ENCODE results near the gene SH3BP5L. TPM values are rescaled to one million over a fixed set of nuclear protein-coding genes. Genes with fewer than 3 reads are reported as not detected.
A peak's percentile ranks its signal among the peaks of the same experiment; 100 is the strongest.

SH3BP5L gene
- total RNA-seq, 1 donor, result 21.0 TPM

DNA sequence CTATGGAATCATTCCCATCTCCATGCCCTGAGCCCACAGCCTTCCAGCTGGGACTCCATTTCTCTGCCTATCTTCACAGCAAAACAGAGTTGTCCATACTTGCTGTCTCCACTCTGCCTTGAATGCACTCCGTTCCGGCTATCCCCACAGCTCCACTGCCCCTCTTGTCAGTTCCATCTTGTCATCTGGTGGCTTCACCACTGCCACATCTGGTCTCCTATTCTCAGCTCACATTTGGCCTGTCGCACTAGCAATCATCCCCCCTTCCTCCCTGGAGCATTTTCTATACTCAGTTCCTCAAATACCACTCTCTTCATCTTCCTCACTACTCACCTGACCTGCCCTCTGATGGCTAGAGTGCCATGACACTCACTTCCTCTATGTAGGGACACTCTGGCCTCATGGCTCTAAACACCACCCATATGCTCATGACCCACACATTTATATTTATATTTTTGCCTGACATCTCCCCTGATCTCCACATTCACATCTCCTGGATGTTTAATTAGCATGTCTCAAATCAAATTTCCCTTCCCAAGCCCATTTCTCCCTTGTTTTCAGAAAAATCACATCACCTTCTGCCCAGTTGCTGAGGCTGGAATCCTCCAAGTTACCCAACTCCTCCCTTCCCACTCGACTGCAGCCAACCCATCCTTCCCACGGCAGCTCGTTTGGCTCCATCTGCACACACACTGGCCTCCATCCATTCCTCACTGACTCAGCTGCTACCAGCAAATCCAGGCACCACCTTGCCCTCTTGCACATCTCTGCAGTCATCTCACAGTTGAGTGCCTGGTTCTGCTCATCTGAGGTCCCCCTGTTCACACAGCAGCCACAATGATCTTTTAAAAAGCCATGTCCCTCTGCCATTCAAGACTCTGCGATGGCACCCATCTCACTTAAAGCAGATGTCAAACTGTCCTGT lies 27.0 kb upstream of the SH3BP5L start:
- no peak for DNase-seq (ENCODE audit: low read depth in 2 of 3, low spot score in 2 of 3)

- DNase-seq (ENCODE audit: low read depth in 2 of 3, low spot score in 2 of 3), result no peak
Measured at GRCh38 chr1:248851390-248851789, 25.7 kb upstream of the SH3BP5L start.

GRCh38 chr1:248850536-248851251 lies 25.0 kb upstream of the SH3BP5L start:
- DNase-seq (ENCODE audit: low read depth in 2 of 3, low spot score in 2 of 3), result no peak

DNA sequence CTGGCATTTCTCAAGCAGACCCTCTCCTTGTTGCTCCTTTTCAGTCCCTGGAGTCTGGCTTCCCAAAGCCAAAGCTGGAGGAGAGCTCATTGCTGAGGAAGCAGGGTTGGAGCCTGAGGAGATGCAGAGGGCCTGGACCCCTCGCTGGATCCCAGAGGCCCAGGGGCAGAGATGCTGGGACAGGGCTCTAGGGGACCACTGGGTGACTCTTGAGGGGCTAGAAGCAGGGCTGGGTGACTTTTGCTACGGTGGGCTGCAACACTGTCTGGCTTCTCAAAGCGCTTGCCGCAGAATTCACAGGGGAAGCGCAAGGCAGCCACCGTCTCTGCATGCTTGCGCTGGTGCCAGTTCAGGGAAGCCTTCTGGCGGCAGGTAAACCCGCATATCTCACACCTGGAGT lies 24.4 kb upstream of the SH3BP5L start:
- DNase-seq (ENCODE audit: low read depth in 2 of 3, low spot score in 2 of 3), result no peak

DNA sequence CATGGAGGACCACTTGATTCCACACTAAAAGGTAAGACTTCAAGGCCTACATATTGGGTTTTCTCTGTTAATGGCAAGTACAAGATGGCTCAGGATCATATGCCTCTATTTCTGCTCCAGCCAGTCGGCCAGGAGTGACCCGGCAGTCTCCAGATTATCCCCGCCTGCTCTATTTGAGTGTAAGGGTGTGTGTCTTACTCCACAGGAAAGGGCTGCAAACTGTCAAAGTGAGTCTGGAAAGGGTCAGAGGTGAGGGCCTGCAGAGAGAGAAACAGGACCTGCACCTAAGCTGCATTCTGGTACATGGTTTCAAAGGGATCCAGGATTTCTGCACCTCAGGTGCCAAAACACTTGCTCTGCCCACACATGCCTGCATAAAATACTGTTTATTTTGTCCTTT lies 23.9 kb upstream of the SH3BP5L start:
- no peak for DNase-seq (ENCODE audit: low read depth in 2 of 3, low spot score in 2 of 3)

DNA sequence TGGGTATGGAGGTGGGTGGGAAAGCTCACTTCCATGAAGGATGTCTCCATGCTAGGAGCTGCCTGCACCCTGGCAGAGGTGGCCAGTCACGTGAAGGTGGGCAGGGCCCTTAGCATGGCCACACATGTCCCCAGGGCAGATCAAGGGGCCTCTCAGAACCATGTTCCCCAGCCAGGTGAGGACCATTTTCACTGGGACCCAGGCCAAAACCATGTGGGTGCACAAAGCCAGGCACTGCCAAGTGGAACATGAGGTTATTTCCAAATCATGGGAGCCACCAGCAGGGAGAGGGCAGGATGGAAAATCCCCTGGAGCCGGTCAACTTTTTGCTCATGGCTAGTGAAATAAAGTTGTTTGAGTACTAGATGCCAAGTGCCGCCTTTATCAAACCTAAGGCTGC lies 23.4 kb upstream of the SH3BP5L start:
- no peak for DNase-seq (ENCODE audit: low read depth in 2 of 3, low spot score in 2 of 3)

- no peak for DNase-seq (ENCODE audit: low read depth in 2 of 3, low spot score in 2 of 3)
Measured at GRCh38 chr1:248848602-248849001, 22.9 kb upstream of the SH3BP5L start.

- no peak for DNase-seq (ENCODE audit: low read depth in 2 of 3, low spot score in 2 of 3)
Measured at GRCh38 chr1:248847956-248848561, 22.3 kb upstream of the SH3BP5L start.

DNA sequence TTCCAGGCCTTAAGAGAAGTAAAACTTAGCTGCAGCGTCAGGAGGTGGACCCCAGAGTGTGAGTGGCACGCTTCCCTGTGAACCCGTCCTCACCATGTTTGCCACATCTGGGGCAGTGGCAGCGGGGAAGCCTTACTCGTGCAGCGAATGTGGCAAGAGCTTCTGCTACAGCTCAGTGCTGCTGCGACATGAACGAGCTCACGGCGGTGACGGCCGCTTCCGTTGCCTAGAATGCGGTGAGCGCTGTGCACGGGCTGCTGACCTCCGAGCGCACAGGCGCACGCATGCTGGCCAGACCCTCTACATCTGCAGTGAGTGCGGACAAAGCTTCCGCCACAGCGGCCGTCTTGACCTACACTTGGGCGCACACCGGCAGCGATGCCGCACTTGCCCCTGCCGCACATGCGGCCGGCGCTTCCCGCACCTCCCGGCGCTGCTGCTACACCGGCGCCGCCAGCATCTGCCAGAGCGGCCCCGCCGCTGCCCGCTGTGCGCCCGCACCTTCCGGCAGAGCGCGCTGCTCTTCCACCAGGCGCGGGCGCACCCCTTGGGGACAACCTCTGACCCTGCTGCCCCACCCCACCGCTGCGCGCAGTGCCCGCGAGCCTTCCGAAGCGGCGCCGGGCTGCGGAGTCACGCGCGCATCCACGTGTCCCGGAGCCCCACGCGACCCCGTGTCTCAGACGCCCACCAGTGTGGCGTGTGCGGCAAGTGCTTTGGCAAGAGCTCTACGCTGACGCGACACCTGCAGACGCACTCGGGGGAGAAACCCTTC lies 21.7 kb upstream of the SH3BP5L start:
- no peak for DNase-seq (ENCODE audit: low read depth in 2 of 3, low spot score in 2 of 3)

- DNase-seq (ENCODE audit: low read depth in 2 of 3, low spot score in 2 of 3), result no peak
Measured at GRCh38 chr1:248844526-248844925, 18.8 kb upstream of the SH3BP5L start.

DNA sequence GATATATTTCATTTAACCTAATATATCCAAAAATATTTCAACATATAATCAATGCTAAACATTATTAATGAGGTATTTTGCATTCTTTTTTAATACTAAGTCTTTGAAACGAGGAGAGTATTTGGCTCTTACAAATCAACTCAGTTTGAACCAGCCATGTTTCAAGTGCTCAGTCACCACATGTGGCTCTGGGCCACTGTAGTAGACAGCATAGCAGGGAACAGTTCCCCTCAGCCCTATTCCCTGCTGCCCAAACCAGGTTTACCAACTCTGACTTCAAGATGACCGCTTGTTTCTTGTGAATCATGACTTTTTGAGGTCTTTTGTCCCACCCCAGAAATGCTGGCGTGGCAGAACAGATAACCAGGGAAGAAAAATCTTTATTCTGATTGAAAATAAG lies 18.0 kb upstream of the SH3BP5L start:
- DNase-seq (ENCODE audit: low read depth in 2 of 3, low spot score in 2 of 3), result no peak

DNA sequence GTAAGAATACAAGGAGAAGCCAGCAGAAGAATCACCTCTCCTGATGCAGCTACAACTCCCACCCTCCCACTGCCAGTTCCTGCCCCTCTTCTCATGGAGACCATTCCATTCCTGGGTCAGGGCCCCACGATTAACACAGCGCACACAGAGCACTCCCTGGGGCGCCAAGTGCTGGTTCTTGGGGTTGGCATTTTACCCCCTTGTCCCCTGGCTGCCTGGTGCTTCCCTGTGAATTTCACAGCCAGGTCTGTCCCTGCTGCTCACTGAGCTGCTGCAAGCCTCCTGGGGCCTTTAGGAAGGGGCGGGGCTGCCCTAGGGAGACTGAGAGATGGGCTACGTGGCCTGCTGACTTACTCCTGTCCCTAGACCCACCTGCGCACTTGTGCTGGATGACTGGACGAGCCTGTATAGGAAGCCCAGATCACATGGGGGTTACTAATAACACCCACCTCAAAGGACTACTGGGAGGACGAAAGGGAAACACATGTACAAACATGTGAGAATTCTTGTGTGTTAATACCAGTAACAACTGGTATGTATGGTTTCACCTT lies 17.1 kb upstream of the SH3BP5L start:
- DNase-seq (ENCODE audit: low read depth in 2 of 3, low spot score in 2 of 3), result no peak

DNA sequence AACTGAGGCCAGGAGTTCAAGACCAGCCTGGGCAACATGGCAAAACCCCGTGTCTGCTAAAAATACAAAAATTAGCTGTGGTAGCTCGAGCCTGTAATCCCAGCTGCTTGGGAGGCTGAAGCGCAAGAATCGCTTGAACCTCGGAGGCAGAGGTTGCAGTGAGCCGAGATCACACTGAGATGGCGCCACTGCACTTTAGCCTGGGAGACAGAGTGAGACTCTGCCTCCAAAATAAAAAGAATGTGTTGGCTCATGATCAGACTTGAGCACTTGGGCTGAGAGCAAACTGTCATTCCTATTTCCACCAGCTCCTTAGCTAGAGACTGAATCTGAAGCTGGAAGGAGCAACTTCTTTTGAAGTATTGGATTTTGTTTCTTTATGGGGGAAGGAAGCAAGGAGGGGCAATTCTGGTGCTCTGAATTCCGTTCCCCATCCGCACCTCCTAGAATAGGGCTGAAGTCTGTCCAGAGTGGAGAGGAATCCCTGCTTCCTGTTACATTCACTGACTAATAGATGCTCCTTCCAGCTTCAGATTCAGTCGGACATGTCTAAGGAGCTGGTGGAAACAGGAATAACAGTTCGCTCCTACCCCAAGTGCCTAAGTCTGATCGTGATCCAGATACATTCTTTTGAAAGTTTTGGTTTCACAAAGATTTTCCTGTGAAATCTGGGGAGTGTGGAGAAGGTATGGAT lies 16.1 kb upstream of the SH3BP5L start:
- DNase-seq (ENCODE audit: low read depth in 2 of 3, low spot score in 2 of 3), result peak in 2 of 3 donors; percentile 42 to 75

GRCh38 chr1:248840946-248841345 lies 15.2 kb upstream of the SH3BP5L start:
- DNase-seq (ENCODE audit: low read depth in 2 of 3, low spot score in 2 of 3), result no peak

- DNase-seq (ENCODE audit: low read depth in 2 of 3, low spot score in 2 of 3), result no peak
Measured at GRCh38 chr1:248839168-248839555, 13.4 kb upstream of the SH3BP5L start.

GRCh38 chr1:248838357-248839167 lies 12.8 kb upstream of the SH3BP5L start:
- DNase-seq (ENCODE audit: low read depth in 2 of 3, low spot score in 2 of 3), result peak; percentile 80 to 94 (median 91)

DNA sequence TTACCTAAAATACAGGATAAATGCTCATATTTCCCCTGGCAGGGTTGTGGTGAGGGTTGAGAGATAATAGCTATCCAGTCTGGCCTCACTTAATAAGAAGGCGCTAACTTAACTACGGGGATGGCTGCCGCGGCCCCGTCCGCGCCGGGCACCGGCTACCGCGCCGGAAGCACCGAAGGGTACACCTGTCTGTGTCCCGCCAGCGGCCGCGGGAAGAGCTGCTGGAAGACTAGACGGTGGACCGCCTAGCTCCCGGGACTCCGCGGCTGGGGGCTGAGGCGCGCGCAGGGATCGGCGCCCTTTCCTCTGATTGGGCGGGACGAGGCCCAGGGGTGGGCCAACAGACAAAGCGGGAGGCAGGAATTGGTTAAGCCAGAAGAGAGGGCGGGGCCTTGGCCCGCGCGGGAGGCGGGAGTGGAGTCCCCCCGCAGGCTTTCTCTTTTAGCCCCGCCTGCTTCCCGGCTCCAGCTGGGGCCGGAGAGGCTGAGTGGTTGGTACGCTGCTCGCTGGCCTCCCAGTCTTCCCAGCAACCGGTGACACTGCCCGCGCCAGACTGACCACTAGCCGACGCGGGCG lies 12.2 kb upstream of the SH3BP5L start, which contains the start of gene ZNF672:
Gene ZNF672, plus strand, starts transcription at position 444 of the 576 bp plus-strand sequence. CDS start 9,051 bp downstream, outside the sequence.
- DNase-seq (ENCODE audit: low read depth in 2 of 3, low spot score in 2 of 3), result peak; percentile 74 to 97 (median 94)

GRCh38 chr1:248837045-248837780 lies 11.5 kb upstream of the SH3BP5L start:
- no peak for DNase-seq (ENCODE audit: low read depth in 2 of 3, low spot score in 2 of 3)

Measured in hematopoietic multipotent progenitor cell (in vitro differentiated cells).